ENCODE data around the gene SLC44A3. TPM values are rescaled to one million over a fixed set of nuclear protein-coding genes. Genes with fewer than 3 reads are reported as not detected.

SLC44A3 gene
- total and polyA plus RNA-seq, 5 donors, result 2.2 to 6.5 (median 5.2) TPM

DNA sequence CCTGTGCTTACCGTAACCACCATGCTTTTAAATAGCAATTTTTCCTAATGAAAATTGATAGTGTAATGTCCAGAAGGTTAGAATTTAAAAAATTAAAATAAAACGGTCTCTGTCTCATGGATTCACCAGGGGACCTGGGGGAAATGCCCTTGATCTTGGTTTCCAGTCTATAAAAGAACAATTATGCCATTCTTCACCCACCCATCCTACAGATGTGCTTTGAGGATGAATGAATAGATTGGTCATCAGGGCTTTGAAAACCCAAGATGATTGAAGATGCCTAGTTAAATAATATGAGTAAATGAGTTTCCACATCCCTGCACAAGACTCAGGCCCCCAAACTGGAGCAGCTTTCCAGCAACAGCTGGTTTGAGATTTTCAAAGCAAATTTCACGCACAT lies 68.0 kb downstream of the SLC44A3 start:
- intact Hi-C loops (cut with DNase I), result no loop called here
- DNase-seq (no peak), ATAC-seq (no peak)
- WGBS, result 81% methylated on average over 3 of the region's 3 CpGs
- Histone ChIP-seq H3K27me3 (ENCODE audit: control insufficient read depth, insufficient read depth) (no peaks in the 10 kb centered on the region), H3K4me1 (ENCODE audit: control insufficient read depth, insufficient read depth, low read length) (no peaks in the 10 kb centered on the region), H3K27ac (ENCODE audit: low read length) (no peak overlapping the region), H3K4me3 (ENCODE audit: low read length) (no peak overlapping the region), H3K9me3 (ENCODE audit: control insufficient read depth, low read length) (no peaks in the 10 kb centered on the region)

DNA sequence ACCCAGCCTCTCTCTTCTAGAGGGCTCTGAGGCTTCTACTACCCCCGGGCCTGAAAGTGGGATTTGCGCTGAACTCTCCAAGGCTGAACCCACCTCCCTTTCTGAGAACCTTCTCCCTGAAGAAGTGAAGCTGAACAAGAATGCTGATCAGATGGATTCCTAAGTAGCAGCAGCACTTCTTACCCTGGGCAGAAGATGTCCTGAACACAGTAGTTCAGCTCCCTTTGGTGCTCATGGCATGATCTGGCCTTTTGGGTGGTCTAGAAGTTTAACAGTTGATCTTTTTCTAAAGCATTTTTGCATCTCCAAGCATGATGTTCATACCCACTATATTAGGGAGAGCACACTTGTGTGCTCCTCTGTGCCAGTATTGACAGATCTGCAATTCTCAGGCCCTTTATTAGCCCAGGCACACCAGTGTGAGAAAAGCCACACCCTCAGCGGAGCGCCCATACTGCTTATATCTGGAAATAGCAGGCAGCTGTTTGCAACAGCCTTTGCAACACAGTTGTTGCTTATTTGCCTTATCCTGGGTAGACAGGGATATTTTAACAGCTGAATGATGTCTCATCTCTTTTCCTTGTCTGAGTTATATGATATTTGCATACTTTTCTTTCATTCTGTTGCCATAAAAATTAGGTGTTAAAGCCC lies 72.6 kb downstream of the SLC44A3 start:
- Histone ChIP-seq H3K27me3 (ENCODE audit: control insufficient read depth, insufficient read depth) (no peaks in the 10 kb centered on the region), H3K4me3 (ENCODE audit: low read length) (no peak overlapping the region), H3K4me1 (ENCODE audit: control insufficient read depth, insufficient read depth, low read length) (no peaks in the 10 kb centered on the region), H3K9me3 (ENCODE audit: control insufficient read depth, low read length) (no peaks in the 10 kb centered on the region), H3K27ac (ENCODE audit: low read length) (no peak overlapping the region)
- DNase-seq (no peak), ATAC-seq (no peak)
- WGBS, result 93% methylated on average over 4 of the region's 4 CpGs
- intact Hi-C loops (cut with DNase I), result no loop called here

DNA sequence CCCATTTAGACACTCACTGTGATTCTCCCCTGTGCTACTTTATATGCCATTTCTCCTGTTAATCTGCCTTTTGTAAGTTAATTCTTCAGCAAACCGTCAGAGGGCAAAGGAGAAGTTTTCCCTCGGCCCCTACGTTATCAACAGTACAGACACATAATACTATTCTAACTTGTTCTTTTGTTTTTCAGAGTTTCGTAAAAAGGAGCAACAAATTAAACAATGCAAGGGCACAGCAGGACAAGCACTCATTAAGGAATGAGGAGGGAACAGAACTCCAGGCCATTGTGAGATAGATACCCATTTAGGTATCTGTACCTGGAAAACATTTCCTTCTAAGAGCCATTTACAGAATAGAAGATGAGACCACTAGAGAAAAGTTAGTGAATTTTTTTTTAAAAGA lies 74.5 kb downstream of the SLC44A3 start:
- no peak for ATAC-seq
- intact Hi-C loops (cut with DNase I), result no loop called here
- 82% methylated on average over 4 of the region's 4 CpGs for WGBS

DNA sequence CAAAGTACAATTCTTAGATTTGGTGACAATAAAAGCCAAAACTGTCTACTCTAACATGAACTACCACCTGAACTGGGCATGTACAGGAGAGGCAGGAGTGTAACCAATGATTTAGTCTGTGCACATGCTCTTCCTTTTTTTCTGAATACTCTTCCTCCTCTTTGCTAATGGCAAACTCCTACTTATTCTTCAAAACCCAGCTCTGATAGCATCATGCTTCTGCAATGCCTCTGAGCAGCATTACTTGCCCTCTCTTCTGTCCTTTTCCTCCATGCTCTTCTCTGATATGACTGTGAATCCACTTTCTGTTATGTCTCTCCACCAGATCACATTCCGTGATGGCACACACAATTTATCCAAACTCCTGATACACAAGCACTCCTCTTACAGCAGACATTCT lies 75.4 kb downstream of the SLC44A3 start:
- Histone ChIP-seq H3K27me3 (ENCODE audit: control insufficient read depth, insufficient read depth) (no peaks in the 10 kb centered on the region), H3K4me1 (ENCODE audit: control insufficient read depth, insufficient read depth, low read length) (no peaks in the 10 kb centered on the region), H3K4me3 (ENCODE audit: low read length) (no peak overlapping the region), H3K27ac (ENCODE audit: low read length) (no peak overlapping the region), H3K9me3 (ENCODE audit: control insufficient read depth, low read length) (no peaks in the 10 kb centered on the region)
- DNase-seq, result no peak
- no peak for ATAC-seq
- WGBS, result 94% methylated on average over 1 of the region's 1 CpG
- intact Hi-C loops (cut with DNase I), result no loop called here

More for the DNA sequence above, 74.5 kb downstream of the SLC44A3 start:
- Histone ChIP-seq H3K27me3 (ENCODE audit: control insufficient read depth, insufficient read depth) (no peaks in the 10 kb centered on the region), H3K9me3 (ENCODE audit: control insufficient read depth, low read length) (no peaks in the 10 kb centered on the region), H3K4me1 (ENCODE audit: control insufficient read depth, insufficient read depth, low read length) (no peaks in the 10 kb centered on the region), H3K27ac (ENCODE audit: low read length) (no peak overlapping the region), H3K4me3 (ENCODE audit: low read length) (no peak overlapping the region)
- DNase-seq, result no peak

DNA sequence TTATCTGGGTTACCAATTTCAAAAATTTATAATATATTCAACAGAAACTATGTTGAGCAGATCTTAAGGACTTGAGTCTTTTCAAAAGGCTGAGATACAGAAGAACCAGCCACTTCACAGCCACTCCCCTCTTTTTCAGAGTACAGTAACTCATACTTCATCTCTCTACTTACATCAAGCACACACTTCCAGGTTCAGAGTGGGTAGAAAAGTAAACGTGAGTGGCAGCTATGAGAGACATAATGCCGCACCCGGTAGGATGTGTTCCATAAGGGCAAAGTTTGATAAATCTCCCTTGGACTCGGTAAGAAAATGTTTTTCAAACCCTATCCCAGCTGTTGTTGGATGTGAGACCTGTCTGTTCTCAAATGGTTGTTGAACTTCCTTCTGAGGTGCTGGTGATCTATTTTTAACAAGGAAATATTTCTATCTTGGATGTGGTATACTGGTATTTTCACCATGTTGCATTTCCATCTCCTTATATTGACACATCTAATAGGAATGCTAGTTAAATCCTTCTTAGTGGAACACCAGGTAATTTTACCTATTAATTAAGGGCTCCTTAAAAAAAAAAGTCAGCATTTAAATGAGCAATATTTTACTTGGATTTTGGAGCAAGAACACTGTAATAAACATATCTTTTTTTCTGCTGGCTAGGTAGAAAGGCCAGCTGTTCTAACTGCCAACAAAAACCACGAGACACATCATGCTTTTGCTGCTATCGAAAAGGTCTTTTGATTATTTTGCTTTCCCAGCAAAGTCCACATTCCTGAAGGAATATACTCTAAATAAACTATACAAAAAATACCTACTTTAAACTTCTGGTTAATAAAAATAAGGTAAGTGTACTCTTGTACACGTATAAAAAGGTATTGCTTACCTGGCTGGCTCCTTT lies 78.6 kb downstream of the SLC44A3 start:
- H3K4me1 ChIP-seq (ENCODE audit: control insufficient read depth, insufficient read depth, low read length), result peaks cover 1% of the 10 kb centered on the region
- 62% methylated on average over 7 of the region's 7 CpGs for WGBS
- no peaks in the 10 kb centered on the region for H3K27me3 ChIP-seq (ENCODE audit: control insufficient read depth, insufficient read depth)
- H3K4me3 ChIP-seq (ENCODE audit: low read length), result no peak overlapping the region
- ATAC-seq (no peak), DNase-seq (no peak)
- H3K27ac ChIP-seq (ENCODE audit: low read length), result no peak overlapping the region
- H3K9me3 ChIP-seq (ENCODE audit: control insufficient read depth, low read length), result no peaks in the 10 kb centered on the region
- intact Hi-C loops (cut with DNase I), result no loop called here

DNA sequence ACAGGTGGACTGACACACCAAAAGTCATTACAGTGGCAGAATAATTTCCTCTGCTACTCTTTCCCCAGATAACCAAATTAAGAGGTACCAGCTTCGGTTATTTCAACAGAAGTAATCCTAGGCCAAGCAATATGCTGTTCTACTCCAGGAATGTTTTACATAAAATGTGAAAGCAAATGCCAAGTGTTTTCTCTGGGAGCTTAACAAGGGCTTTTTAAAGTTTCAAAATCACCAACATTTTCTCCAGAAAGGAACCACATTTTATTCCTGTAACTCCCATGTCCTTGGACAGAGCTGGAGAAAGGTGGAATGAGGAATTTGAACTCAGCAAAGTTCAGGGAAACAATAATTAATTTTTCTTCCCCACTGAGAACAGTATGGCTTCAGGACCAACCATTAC lies 79.6 kb downstream of the SLC44A3 start:
- no peak overlapping the region for H3K27ac ChIP-seq (ENCODE audit: low read length)
- ATAC-seq, result no peak
- whole genome bisulfite sequencing, result 65% methylated on average over 1 of the region's 1 CpG
- H3K9me3 ChIP-seq (ENCODE audit: control insufficient read depth, low read length), result no peaks in the 10 kb centered on the region
- H3K27me3 ChIP-seq (ENCODE audit: control insufficient read depth, insufficient read depth), result no peaks in the 10 kb centered on the region
- peaks cover 1% of the 10 kb centered on the region for H3K4me1 ChIP-seq (ENCODE audit: control insufficient read depth, insufficient read depth, low read length)
- DNase-seq, result no peak
- intact Hi-C loops (cut with DNase I), result no loop called here
- no peak overlapping the region for H3K4me3 ChIP-seq (ENCODE audit: low read length)

DNA sequence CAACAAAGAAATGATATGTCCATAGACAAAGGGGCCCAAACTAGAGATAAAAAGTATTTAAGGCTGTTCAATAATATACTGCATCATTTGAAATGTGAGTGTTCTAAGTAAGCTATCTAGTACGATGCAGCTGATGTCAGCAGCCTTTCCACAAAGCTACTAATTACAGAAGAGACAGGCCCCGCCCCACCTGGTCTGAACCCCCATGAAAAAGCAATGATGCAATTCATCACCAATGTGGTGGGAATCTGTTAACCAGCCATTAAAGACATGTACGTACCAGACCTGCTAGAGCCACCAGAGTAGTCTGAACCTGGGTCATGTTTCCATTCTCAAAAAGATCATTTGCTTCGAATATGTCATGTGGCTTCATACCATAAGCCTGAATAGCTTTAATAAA lies 81.7 kb downstream of the SLC44A3 start:
- no peak for ATAC-seq
- Histone ChIP-seq H3K4me3 (ENCODE audit: low read length) (no peak overlapping the region), H3K27ac (ENCODE audit: low read length) (no peak overlapping the region), H3K27me3 (ENCODE audit: control insufficient read depth, insufficient read depth) (no peaks in the 10 kb centered on the region), H3K4me1 (ENCODE audit: control insufficient read depth, insufficient read depth, low read length) (peaks cover 5% of the 10 kb centered on the region), H3K9me3 (ENCODE audit: control insufficient read depth, low read length) (no peaks in the 10 kb centered on the region)
- WGBS, result 70% methylated on average over 4 of the region's 4 CpGs
- intact Hi-C loops (cut with DNase I), result no loop called here
- DNase-seq, result no peak

DNA sequence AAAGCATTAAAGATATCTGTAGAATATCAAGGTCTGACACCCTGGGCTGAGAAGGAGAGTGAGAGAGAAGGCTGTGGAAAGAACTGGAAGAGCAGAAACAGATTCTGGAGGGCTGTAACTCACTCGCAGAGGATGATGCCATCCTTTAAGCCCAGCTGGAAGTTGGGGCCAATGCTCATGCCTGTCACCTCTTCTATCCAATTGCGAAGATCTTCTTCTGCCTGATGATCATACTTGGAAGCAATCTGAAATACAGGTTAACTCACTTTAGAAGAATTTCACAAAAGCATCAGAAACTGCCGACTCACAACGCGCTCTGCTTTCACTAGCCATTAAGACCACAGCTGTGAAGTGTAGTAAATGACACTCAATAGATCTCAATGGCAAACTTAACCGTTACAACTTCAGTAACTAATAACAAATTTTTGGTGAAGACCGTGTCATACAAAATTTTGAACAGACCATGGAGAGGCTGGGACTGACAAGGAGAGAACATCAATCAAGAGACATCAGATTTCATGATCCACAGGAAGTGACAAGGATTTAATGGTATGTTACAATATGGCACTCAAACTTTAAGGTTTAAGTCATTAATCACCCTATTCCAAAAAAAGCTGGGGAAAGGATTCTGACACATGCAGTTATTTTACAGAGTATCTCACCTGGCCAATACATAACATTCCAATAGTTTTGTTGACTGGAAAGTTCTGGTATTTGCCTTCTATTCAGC lies 83.3 kb downstream of the SLC44A3 start:
- Histone ChIP-seq H3K4me1 (ENCODE audit: control insufficient read depth, insufficient read depth, low read length) (peaks cover 5% of the 10 kb centered on the region), H3K27ac (ENCODE audit: low read length) (no peak overlapping the region), H3K9me3 (ENCODE audit: control insufficient read depth, low read length) (no peaks in the 10 kb centered on the region), H3K27me3 (ENCODE audit: control insufficient read depth, insufficient read depth) (no peaks in the 10 kb centered on the region), H3K4me3 (ENCODE audit: low read length) (no peak overlapping the region)
- WGBS, result 78% methylated on average over 7 of the region's 7 CpGs
- ATAC-seq (no peak), DNase-seq (no peak)
- intact Hi-C loops (cut with DNase I), result no loop called here

DNA sequence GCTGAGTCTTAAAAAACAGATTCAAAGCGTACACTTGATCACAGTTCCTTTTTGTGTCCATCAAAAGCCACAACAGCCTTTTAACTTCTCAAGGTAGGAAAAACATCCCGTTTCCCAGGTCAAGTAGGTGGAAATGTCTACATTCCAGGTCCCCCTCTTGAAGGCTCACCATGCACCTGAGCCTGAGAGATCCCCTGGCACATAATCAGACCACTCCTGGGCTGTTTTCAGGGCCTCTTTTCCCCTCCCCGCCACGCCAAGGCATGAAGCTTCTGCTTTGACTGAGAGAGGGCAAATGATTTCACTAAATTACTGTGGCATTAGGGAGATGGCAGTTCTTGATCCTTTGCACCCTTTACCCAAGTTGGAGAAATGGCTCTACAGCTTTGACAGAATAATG lies 85.0 kb downstream of the SLC44A3 start:
- no peaks in the 10 kb centered on the region for H3K27me3 ChIP-seq (ENCODE audit: control insufficient read depth, insufficient read depth)
- intact Hi-C loops (cut with DNase I), result no loop called here
- peaks cover 5% of the 10 kb centered on the region for H3K4me1 ChIP-seq (ENCODE audit: control insufficient read depth, insufficient read depth, low read length)
- ATAC-seq (no peak), DNase-seq (no peak)
- no peak overlapping the region for H3K27ac ChIP-seq (ENCODE audit: low read length)
- H3K9me3 ChIP-seq (ENCODE audit: control insufficient read depth, low read length), result no peaks in the 10 kb centered on the region
- 93% methylated on average over 4 of the region's 4 CpGs for WGBS
- H3K4me3 ChIP-seq (ENCODE audit: low read length), result no peak overlapping the region

DNA sequence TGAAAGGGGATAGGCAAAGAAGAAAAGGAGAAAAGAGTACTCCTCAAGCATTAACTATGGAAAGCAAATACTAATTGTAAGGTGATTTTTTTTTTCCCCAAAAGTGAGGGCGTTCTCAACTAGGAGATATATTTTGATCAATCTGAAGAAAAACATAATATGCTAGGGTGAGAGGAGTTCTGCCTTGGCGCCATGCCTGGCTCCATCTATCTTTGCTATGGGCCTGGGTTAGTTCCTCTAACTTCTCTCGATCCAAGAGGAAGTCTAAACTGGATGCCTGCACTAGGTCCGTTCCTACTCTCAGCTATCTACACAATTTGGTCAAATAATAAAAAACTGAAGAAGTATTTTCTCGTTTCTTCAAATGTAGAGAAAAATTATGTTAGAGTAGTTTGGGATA lies 86.2 kb downstream of the SLC44A3 start:
- Histone ChIP-seq H3K9me3 (ENCODE audit: control insufficient read depth, low read length) (no peaks in the 10 kb centered on the region), H3K4me3 (ENCODE audit: low read length) (no peak overlapping the region), H3K4me1 (ENCODE audit: control insufficient read depth, insufficient read depth, low read length) (peaks cover 8% of the 10 kb centered on the region), H3K27me3 (ENCODE audit: control insufficient read depth, insufficient read depth) (no peaks in the 10 kb centered on the region), H3K27ac (ENCODE audit: low read length) (no peak overlapping the region)
- no peak for ATAC-seq
- 55% methylated on average over 5 of the region's 5 CpGs for WGBS
- intact Hi-C loops (cut with DNase I), result no loop called here
- DNase-seq, result peak in 1 of 3 donors; percentile 75

DNA sequence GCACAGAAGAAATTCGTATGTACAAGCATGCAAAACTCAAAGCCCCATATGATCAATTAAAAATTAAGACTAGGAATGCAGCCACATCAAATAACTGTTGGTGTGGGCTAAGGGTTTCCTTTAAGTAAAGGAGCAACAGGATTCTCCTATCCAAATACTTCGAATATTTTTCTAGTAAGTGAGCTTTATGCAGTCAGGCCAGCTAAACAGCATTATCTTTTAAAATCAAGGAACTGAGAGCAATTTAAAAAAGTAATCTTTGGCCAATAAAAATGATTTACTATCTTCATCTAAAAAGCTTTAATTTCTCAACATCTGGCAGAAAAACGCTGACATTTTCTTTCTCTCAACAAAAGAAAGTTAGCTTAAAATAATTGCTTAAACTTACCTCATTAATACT lies 87.0 kb downstream of the SLC44A3 start:
- no peak overlapping the region for H3K4me3 ChIP-seq (ENCODE audit: low read length)
- intact Hi-C loops (cut with DNase I), result no loop called here
- H3K27ac ChIP-seq (ENCODE audit: low read length), result no peak overlapping the region
- H3K27me3 ChIP-seq (ENCODE audit: control insufficient read depth, insufficient read depth), result no peaks in the 10 kb centered on the region
- no peaks in the 10 kb centered on the region for H3K9me3 ChIP-seq (ENCODE audit: control insufficient read depth, low read length)
- DNase-seq (no peak), ATAC-seq (no peak)
- peaks cover 8% of the 10 kb centered on the region for H3K4me1 ChIP-seq (ENCODE audit: control insufficient read depth, insufficient read depth, low read length)
- 77% methylated on average over 3 of the region's 3 CpGs for WGBS
